Thoracic aorta (tissue), 2 donors: Measurements from ENCODE around the gene MAPK14. TPM values are rescaled to one million over a fixed set of nuclear protein-coding genes. Genes with fewer than 3 reads are reported as not detected.

Experiments used
- ATAC-seq: fragments of 150-250 bp; one replicate; pipeline ENCODE4 v1.8.0; 2017; ENCODE audit warnings: low read depth; ENCODE audit not compliant: insufficient number of reproducible peaks, low FRiP score
- DNase-seq: peaks from one replicate; pipeline ENCODE4 v3.0.0-alpha.2; 2020; ENCODE audit warnings: low spot score
- H3K27ac ChIP-seq, 2 donors: fragments of 200-600 bp; sonication (generic); 1 replicate in 1 of 2; 2 replicates in 1 of 2; pipeline ENCODE4 v1.5.1; 2016; ENCODE audit warnings: mild to moderate bottlenecking in 2 of 2, moderate library complexity in 2 of 2
- H3K27me3 ChIP-seq: fragments of 200-600 bp; sonication (generic); replicated peaks from 2 replicates; pipeline ENCODE4 v1.6.0; 2016; ENCODE audit warnings: mild to moderate bottlenecking; ENCODE audit not compliant: insufficient read depth
- H3K36me3 ChIP-seq: fragments of 200-600 bp; sonication (generic); one replicate; pipeline ENCODE4 v1.5.1; 2016
- H3K4me1 ChIP-seq, 2 donors: fragments of 200-600 bp; sonication (generic); 1 replicate in 1 of 2; 2 replicates in 1 of 2; pipeline versions ENCODE4 v1.5.1 to v1.6.0; 2016; ENCODE audit warnings: low read depth in 2 of 2, mild to moderate bottlenecking in 1 of 2; ENCODE audit not compliant: control insufficient read depth in 1 of 2
- H3K4me3 ChIP-seq: fragments of 200-600 bp; sonication (generic); 2 replicates; pipeline ENCODE4 v1.5.1; 2016; ENCODE audit warnings: mild to moderate bottlenecking
- H3K9me3 ChIP-seq: fragments of 200-600 bp; sonication (generic); 2 replicates; pipeline ENCODE4 v1.5.1; 2016
- CTCF ChIP-seq: fragments of 200-600 bp; sonication (generic); IDR thresholded peaks from one replicate; pipeline ENCODE4 v1.5.1; 2019; ENCODE audit warnings: antibody characterized with exemption
- total RNA-seq, 2 donors: library from RNA; depleted of rRNA; stranded (reverse); fragments of >200 nt; gene quantifications; one replicate each; pipeline versions ENCODE4 v1.1.0 to v1.2.3, GENCODE V29; 2016

The MAPK14 gene
- total RNA-seq, 2 donors from 2014 or later = 61.9 to 106 TPM

GRCh38 chr6:36071714-36072113 lies 44.1 kb downstream of the MAPK14 start:
- ATAC-seq (no peak), DNase-seq (no peak)
- Histone ChIP-seq H3K27me3 (no peaks in the 10 kb centered on the region), H3K4me3 (no peak overlapping the region), H3K9me3 (no peaks in the 10 kb centered on the region), H3K4me1 (peaks cover 16 to 20% of the 10 kb centered on the region in 2 donors), H3K27ac (no peak overlapping the region), H3K36me3 (peaks cover 4% of the 10 kb centered on the region)
- TF ChIP-seq CTCF = no peak

- H3K27ac ChIP-seq = no peak overlapping the region
- H3K36me3 ChIP-seq = peaks cover 4% of the 10 kb centered on the region
- ATAC-seq = no peak
- no peak for TF ChIP-seq CTCF
- H3K4me3 ChIP-seq = no peak overlapping the region
- H3K9me3 ChIP-seq = no peaks in the 10 kb centered on the region
- no peak for DNase-seq
- peaks cover 7 to 10% of the 10 kb centered on the region in 2 donors for H3K4me1 ChIP-seq
- no peaks in the 10 kb centered on the region for H3K27me3 ChIP-seq
Measured at GRCh38 chr6:36072681-36073080, 45.1 kb downstream of the MAPK14 start.

GRCh38 chr6:36073587-36073986 lies 46.0 kb downstream of the MAPK14 start:
- H3K27ac ChIP-seq = no peak overlapping the region

DNA sequence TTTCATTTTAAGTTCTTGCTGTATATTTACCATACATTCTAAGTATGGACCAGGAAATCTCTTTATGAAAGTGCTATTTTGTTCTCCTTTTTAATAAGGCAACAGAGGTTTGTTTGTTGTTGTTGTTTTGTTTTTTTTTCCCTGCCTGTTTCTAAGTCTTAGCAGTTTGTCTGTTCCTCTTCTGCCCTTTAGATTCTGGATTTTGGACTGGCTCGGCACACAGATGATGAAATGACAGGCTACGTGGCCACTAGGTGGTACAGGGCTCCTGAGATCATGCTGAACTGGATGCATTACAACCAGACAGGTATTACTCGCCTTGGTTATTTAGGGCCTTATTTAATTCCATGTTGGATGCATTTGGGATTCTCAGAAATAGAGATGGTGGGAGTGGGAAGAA lies 48.0 kb downstream of the MAPK14 start:
- Histone ChIP-seq H3K4me1 (no peaks in the 10 kb centered on the region), H3K27me3 (no peaks in the 10 kb centered on the region), H3K4me3 (no peak overlapping the region), H3K27ac (no peak overlapping the region), H3K36me3 (peaks cover 21% of the 10 kb centered on the region), H3K9me3 (no peaks in the 10 kb centered on the region)
- no peak for TF ChIP-seq CTCF
- DNase-seq (no peak), ATAC-seq (no peak)

More at GRCh38 chr6:36073587-36073986, 46.0 kb downstream of the MAPK14 start:
- DNase-seq (no peak), ATAC-seq (no peak)
- Histone ChIP-seq H3K36me3 (peaks cover 7% of the 10 kb centered on the region), H3K9me3 (no peaks in the 10 kb centered on the region), H3K27me3 (no peaks in the 10 kb centered on the region), H3K4me1 (peaks cover under 1 to 7% of the 10 kb centered on the region in 2 donors), H3K4me3 (no peak overlapping the region)
- TF ChIP-seq CTCF = no peak

DNA sequence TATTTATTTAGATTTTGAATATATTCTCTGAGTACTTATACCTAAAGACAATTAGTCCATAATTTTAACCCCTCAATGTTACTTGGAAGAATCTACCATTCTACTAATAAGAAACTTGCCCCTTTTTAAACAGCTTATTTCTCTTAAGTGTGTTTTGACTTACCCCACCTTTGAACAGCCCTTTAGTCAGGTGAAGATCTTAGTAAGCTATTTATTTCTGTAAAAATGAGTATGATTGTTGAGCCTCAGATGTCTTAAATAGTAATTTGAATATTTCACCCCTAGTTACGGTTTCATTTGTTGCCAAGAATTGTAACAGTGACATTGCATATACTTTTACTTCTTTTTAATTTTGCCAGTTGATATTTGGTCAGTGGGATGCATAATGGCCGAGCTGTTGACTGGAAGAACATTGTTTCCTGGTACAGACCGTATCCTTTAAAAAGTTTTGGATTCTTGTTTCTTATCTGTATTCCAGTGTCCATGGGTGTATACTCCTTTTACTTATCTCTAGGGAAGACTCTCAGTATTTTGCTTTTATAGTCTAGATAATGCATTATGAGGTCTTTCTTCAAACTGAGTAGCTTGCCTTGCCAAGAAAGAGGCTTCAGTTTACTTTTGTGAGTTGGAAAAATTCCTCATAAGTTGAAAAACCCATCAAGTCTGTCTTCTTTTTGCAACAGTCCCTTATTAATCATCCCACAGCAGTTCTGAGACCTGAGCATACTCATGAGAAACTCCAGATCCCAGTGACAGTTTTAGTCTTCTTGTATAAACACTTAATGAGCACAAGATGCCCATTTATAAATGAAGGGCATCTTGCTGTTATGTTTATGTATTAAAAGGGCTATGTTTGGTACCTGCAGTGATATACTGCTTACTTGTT lies 48.8 kb downstream of the MAPK14 start:
- Histone ChIP-seq H3K27ac (no peak overlapping the region), H3K36me3 (peaks cover 21% of the 10 kb centered on the region), H3K4me1 (no peaks in the 10 kb centered on the region), H3K4me3 (no peak overlapping the region), H3K9me3 (no peaks in the 10 kb centered on the region), H3K27me3 (no peaks in the 10 kb centered on the region)
- TF ChIP-seq CTCF = no peak
- no peak for ATAC-seq
- no peak for DNase-seq
